Stimulated activated CD4-positive, alpha-beta T cell treated with anti-CD3 and anti-CD28 coated beads, Interleukin-4, amount 100 ng/mL, for 24 hours (primary cell): Measurements from ENCODE around the gene CHMP4A.
"Not testable (repeated sequence)": the region's sequence is repeated elsewhere in the genome, so short reads cannot be mapped to it uniquely, and the experiment has no call there.

Experiments
- DNase-seq: peaks from one replicate; pipeline ENCODE4 v3.0.0-alpha.2; 2020

CHMP4A gene

GRCh38 chr14:24245350-24245749 is 32.1 kb upstream of the CHMP4A start:
- DNase-seq = not testable (repeated sequence)

GRCh38 chr14:24243336-24243836 is 30.1 kb upstream of the CHMP4A start:
- no peak for DNase-seq

- peak; percentile 94 for DNase-seq
These were observed 28.6 kb upstream of the CHMP4A start for GRCh38 chr14:24241829-24242443.

GRCh38 chr14:24240110-24240918 is 27.0 kb upstream of the CHMP4A start:
- no peak for DNase-seq

GRCh38 chr14:24238527-24239037 is 25.3 kb upstream of the CHMP4A start:
- DNase-seq = no peak

GRCh38 chr14:24238123-24238522 is 24.8 kb upstream of the CHMP4A start:
- DNase-seq = no peak

GRCh38 chr14:24237463-24237955 is 24.2 kb upstream of the CHMP4A start:
- no peak for DNase-seq

GRCh38 chr14:24236689-24237462 is 23.6 kb upstream of the CHMP4A start:
- DNase-seq = no peak

GRCh38 chr14:24235804-24236688 is 22.8 kb upstream of the CHMP4A start:
- DNase-seq = no peak

GRCh38 chr14:24234095-24235005 is 21.1 kb upstream of the CHMP4A start:
- DNase-seq = no peak

GRCh38 chr14:24233538-24233866 is 20.2 kb upstream of the CHMP4A start:
- DNase-seq = no peak

- no peak for DNase-seq
These were observed 19.6 kb upstream of the CHMP4A start, which contains the start of gene GMPR2 for GRCh38 chr14:24232645-24233537. Gene GMPR2, plus strand, starts transcription at chr14:24232929. Its CDS starts 325 bp downstream, at chr14:24233254.

GRCh38 chr14:24232121-24232644 is 18.9 kb upstream of the CHMP4A start, which contains the start of gene NEDD8:
Gene NEDD8, minus strand, starts transcription at chr14:24232367. Its CDS starts 100 bp downstream, at chr14:24232267.
- peak; percentile 94 for DNase-seq

GRCh38 chr14:24231263-24232120 is 18.2 kb upstream of the CHMP4A start:
- no peak for DNase-seq

GRCh38 chr14:24228902-24229301 is 15.6 kb upstream of the CHMP4A start:
- DNase-seq = no peak

GRCh38 chr14:24226473-24226872 is 13.2 kb upstream of the CHMP4A start:
- no peak for DNase-seq

- no peak for DNase-seq
These were observed 11.4 kb upstream of the CHMP4A start for GRCh38 chr14:24224618-24225071.

- not testable (repeated sequence) for DNase-seq
These were observed 9.7 kb upstream of the CHMP4A start for GRCh38 chr14:24222987-24223386.
